Measurements from ENCODE around the gene DGLUCY. TPM values are rescaled to one million over a fixed set of nuclear protein-coding genes. Genes with fewer than 3 reads are reported as not detected.

The DGLUCY gene
- polyA plus RNA-seq, 1 donor, result 78.4 TPM

GRCh38 chr14:91231446-91231845 is 117.6 kb downstream of the DGLUCY start:
- peaks cover 18% of the 10 kb centered on the region for H3K36me3 ChIP-seq (ENCODE audit: control insufficient read depth, insufficient read depth, low read length)
- no peaks in the 10 kb centered on the region for H3K27me3 ChIP-seq (ENCODE audit: control insufficient read depth, insufficient read depth, low read length)
- H3K9me3 ChIP-seq (ENCODE audit: control insufficient read depth, low read depth, low read length), result peaks cover 14% of the 10 kb centered on the region
- H3K27ac ChIP-seq (ENCODE audit: low read length), result no peak overlapping the region
- no peak overlapping the region for H3K4me3 ChIP-seq (ENCODE audit: low read length)
- peaks cover 5% of the 10 kb centered on the region for H3K4me1 ChIP-seq (ENCODE audit: control insufficient read depth, insufficient read depth, low read length)
- no CpG with 5 or more reads among the region's 3 CpGs for WGBS (ENCODE audit: insufficient coverage, low lambda C conversion rate)
- no peak for DNase-seq

GRCh38 chr14:91232052-91232451 is 118.2 kb downstream of the DGLUCY start:
- H3K27ac ChIP-seq (ENCODE audit: low read length), result no peak overlapping the region
- no peak overlapping the region for H3K4me3 ChIP-seq (ENCODE audit: low read length)
- H3K9me3 ChIP-seq (ENCODE audit: control insufficient read depth, low read depth, low read length), result peaks cover 14% of the 10 kb centered on the region
- WGBS (ENCODE audit: insufficient coverage, low lambda C conversion rate), result 100% methylated on average over 1 of the region's 2 CpGs
- no peak for DNase-seq
- no peaks in the 10 kb centered on the region for H3K27me3 ChIP-seq (ENCODE audit: control insufficient read depth, insufficient read depth, low read length)
- H3K36me3 ChIP-seq (ENCODE audit: control insufficient read depth, insufficient read depth, low read length), result peaks cover 13% of the 10 kb centered on the region
- peaks cover 6% of the 10 kb centered on the region for H3K4me1 ChIP-seq (ENCODE audit: control insufficient read depth, insufficient read depth, low read length)

DNA sequence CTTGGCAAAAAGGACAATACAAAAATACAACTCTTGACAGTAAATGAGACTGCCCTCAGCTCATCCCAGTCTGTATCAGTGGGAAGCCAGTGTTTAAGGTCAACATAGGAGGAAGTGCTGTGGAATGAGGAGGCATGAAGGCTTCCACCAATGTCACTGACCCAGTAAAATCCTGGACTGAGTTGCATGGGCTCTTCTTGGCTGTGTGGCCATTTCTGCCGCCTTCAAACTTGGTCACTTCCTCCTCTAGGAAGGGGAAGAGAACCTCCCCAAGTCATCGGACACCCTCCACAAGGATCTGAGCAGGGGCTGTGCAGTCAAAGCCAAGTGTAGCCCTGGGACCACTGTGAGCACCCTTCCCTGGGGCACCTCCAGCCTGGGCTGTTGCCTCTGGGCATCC is 118.7 kb downstream of the DGLUCY start:
- peaks cover 14% of the 10 kb centered on the region for H3K9me3 ChIP-seq (ENCODE audit: control insufficient read depth, low read depth, low read length)
- H3K27me3 ChIP-seq (ENCODE audit: control insufficient read depth, insufficient read depth, low read length), result no peaks in the 10 kb centered on the region
- H3K36me3 ChIP-seq (ENCODE audit: control insufficient read depth, insufficient read depth, low read length), result peaks cover 8% of the 10 kb centered on the region
- H3K4me1 ChIP-seq (ENCODE audit: control insufficient read depth, insufficient read depth, low read length), result peaks cover 6% of the 10 kb centered on the region
- no peak overlapping the region for H3K27ac ChIP-seq (ENCODE audit: low read length)
- WGBS (ENCODE audit: insufficient coverage, low lambda C conversion rate), result no CpG with 5 or more reads among the region's 2 CpGs
- no peak overlapping the region for H3K4me3 ChIP-seq (ENCODE audit: low read length)
- no peak for DNase-seq

DNA sequence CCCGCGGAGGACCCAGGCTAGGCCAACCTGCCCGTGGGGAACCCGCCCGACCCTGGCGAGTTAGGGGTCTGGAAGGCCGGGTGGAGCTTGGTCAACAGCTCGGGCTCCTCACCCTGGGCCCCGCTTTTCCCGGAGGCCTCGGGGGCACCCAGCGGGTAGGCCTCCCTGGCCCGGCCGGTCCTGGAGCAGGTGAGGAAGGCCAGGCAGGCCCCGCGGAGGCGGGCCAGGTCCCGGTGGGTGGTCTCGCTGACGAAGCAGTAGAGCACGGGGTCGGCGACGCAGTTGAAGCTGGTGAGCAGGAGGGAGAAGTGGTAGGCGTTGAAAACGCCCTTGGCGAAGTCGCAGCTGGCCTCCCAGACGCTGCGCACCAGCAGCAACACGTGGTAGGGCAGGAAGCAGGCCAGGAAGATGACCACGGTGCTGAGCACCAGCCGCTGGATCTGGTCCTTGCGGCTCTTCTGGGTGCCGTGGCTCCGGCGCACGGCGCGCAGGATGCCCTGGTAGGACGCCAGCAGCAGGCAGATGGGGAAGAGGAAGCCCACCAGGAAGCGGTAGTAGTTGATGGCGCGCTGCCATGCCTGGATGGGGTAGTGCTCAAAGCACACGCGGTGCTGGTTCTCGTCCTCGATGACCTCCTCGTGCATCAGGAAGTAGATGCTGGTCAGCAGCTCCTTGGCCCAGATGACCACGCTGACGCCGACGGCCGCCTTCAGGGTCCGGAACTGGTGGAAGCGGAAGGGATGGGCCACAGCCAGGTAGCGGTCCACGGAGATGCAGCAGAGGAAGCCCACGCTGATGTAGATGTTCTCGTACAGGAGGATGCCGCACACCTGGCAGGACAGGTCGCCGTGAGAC is 120.3 kb downstream of the DGLUCY start:
- Histone ChIP-seq H3K4me3 (ENCODE audit: low read length) (no peak overlapping the region), H3K36me3 (ENCODE audit: control insufficient read depth, insufficient read depth, low read length) (peaks cover 8% of the 10 kb centered on the region), H3K4me1 (ENCODE audit: control insufficient read depth, insufficient read depth, low read length) (peaks cover 6% of the 10 kb centered on the region), H3K27me3 (ENCODE audit: control insufficient read depth, insufficient read depth, low read length) (no peaks in the 10 kb centered on the region), H3K27ac (ENCODE audit: low read length) (no peak overlapping the region), H3K9me3 (ENCODE audit: control insufficient read depth, low read depth, low read length) (peaks cover 14% of the 10 kb centered on the region)
- DNase-seq, result no peak
- WGBS (ENCODE audit: insufficient coverage, low lambda C conversion rate), result no CpG with 5 or more reads among the region's 63 CpGs

DNA sequence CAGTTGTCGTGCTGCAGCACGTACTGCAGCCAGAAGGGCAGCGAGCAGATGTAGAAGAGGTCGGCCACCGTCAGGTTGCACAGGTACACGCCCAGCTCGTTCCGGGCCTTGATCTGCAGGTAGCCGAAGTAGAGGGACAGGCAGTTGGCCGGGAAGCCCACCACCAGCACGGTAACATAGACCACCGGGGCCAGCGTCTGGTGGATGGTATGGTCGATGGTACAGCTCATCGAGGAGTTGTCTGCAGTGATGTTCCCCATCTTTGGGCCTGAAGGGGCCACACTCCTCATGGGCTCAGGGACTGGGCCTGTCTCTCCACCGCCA is 120.9 kb downstream of the DGLUCY start:
- H3K27ac ChIP-seq (ENCODE audit: low read length), result no peak overlapping the region
- no peak overlapping the region for H3K4me3 ChIP-seq (ENCODE audit: low read length)
- no CpG with 5 or more reads among the region's 16 CpGs for WGBS (ENCODE audit: insufficient coverage, low lambda C conversion rate)
- peaks cover 8% of the 10 kb centered on the region for H3K36me3 ChIP-seq (ENCODE audit: control insufficient read depth, insufficient read depth, low read length)
- peaks cover 6% of the 10 kb centered on the region for H3K4me1 ChIP-seq (ENCODE audit: control insufficient read depth, insufficient read depth, low read length)
- DNase-seq, result no peak
- H3K27me3 ChIP-seq (ENCODE audit: control insufficient read depth, insufficient read depth, low read length), result no peaks in the 10 kb centered on the region
- peaks cover 14% of the 10 kb centered on the region for H3K9me3 ChIP-seq (ENCODE audit: control insufficient read depth, low read depth, low read length)

- no peak overlapping the region for H3K4me3 ChIP-seq (ENCODE audit: low read length)
- 100% methylated on average over 1 of the region's 7 CpGs for WGBS (ENCODE audit: insufficient coverage, low lambda C conversion rate)
- DNase-seq, result peak; percentile 48 to 71
- H3K27me3 ChIP-seq (ENCODE audit: control insufficient read depth, insufficient read depth, low read length), result no peaks in the 10 kb centered on the region
- peaks cover 14% of the 10 kb centered on the region for H3K9me3 ChIP-seq (ENCODE audit: control insufficient read depth, low read depth, low read length)
- peaks cover 6% of the 10 kb centered on the region for H3K4me1 ChIP-seq (ENCODE audit: control insufficient read depth, insufficient read depth, low read length)
- H3K36me3 ChIP-seq (ENCODE audit: control insufficient read depth, insufficient read depth, low read length), result peaks cover 7% of the 10 kb centered on the region
- peak overlapping the region; percentile 48 for H3K27ac ChIP-seq (ENCODE audit: low read length)
Measured at GRCh38 chr14:91235841-91236240, 122.0 kb downstream of the DGLUCY start.

DNA sequence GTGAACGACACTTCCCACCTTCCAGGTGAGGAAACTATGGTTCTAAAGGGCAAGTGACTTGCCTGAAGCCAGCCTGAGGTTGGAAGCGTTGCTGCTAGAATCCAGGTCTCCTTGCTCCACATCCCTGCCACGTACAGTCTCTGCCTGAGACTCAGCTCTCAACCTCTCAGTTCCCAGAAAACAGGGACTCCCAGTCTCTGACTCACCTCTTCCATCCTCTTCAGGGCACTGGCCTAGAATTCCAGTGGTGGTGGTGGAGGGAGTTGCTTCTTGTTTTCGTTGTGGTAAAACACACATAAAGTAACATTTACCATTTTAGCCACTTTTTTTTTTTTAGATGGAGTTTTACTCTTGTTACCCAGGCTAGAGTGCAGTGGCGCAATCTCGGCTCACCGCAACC is 123.3 kb downstream of the DGLUCY start:
- Histone ChIP-seq H3K36me3 (ENCODE audit: control insufficient read depth, insufficient read depth, low read length) (no peaks in the 10 kb centered on the region), H3K4me3 (ENCODE audit: low read length) (no peak overlapping the region), H3K4me1 (ENCODE audit: control insufficient read depth, insufficient read depth, low read length) (peaks cover 6% of the 10 kb centered on the region), H3K27me3 (ENCODE audit: control insufficient read depth, insufficient read depth, low read length) (no peaks in the 10 kb centered on the region), H3K27ac (ENCODE audit: low read length) (no peak overlapping the region), H3K9me3 (ENCODE audit: control insufficient read depth, low read depth, low read length) (peaks cover 14% of the 10 kb centered on the region)
- WGBS (ENCODE audit: insufficient coverage, low lambda C conversion rate), result 100% methylated on average over 1 of the region's 7 CpGs
- DNase-seq, result no peak

- no peaks in the 10 kb centered on the region for H3K36me3 ChIP-seq (ENCODE audit: control insufficient read depth, insufficient read depth, low read length)
- peaks cover 6% of the 10 kb centered on the region for H3K4me1 ChIP-seq (ENCODE audit: control insufficient read depth, insufficient read depth, low read length)
- DNase-seq, result no peak
- no peak overlapping the region for H3K27ac ChIP-seq (ENCODE audit: low read length)
- H3K4me3 ChIP-seq (ENCODE audit: low read length), result no peak overlapping the region
- WGBS (ENCODE audit: insufficient coverage, low lambda C conversion rate), result no CpG with 5 or more reads among the region's 4 CpGs
- H3K27me3 ChIP-seq (ENCODE audit: control insufficient read depth, insufficient read depth, low read length), result no peaks in the 10 kb centered on the region
- H3K9me3 ChIP-seq (ENCODE audit: control insufficient read depth, low read depth, low read length), result peaks cover 14% of the 10 kb centered on the region
Measured at GRCh38 chr14:91238085-91238484, 124.2 kb downstream of the DGLUCY start.

DNA sequence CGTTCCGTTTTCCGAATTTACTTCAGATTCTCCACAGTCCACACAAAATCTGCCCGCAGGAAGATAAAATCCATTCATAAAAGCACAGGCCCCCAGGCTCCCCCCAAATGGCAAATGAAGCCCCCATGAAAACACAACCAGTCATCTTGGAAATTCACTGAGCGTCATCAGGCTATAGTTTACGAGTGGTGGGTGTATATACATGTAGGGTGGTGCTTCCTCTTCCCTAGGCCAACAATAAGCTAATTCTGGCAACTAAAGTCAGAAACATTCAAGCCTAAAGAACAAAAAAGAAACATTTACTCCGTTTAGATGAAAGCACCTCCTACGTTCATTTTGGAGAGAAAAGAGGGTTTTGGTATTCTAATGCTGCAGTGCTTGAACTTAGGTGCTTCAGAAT is 124.8 kb downstream of the DGLUCY start:
- Histone ChIP-seq H3K4me1 (ENCODE audit: control insufficient read depth, insufficient read depth, low read length) (peaks cover 6% of the 10 kb centered on the region), H3K4me3 (ENCODE audit: low read length) (no peak overlapping the region), H3K27me3 (ENCODE audit: control insufficient read depth, insufficient read depth, low read length) (no peaks in the 10 kb centered on the region), H3K36me3 (ENCODE audit: control insufficient read depth, insufficient read depth, low read length) (no peaks in the 10 kb centered on the region), H3K27ac (ENCODE audit: low read length) (no peak overlapping the region), H3K9me3 (ENCODE audit: control insufficient read depth, low read depth, low read length) (peaks cover 10% of the 10 kb centered on the region)
- no peak for DNase-seq
- 100% methylated on average over 4 of the region's 8 CpGs for WGBS (ENCODE audit: insufficient coverage, low lambda C conversion rate)

DNA sequence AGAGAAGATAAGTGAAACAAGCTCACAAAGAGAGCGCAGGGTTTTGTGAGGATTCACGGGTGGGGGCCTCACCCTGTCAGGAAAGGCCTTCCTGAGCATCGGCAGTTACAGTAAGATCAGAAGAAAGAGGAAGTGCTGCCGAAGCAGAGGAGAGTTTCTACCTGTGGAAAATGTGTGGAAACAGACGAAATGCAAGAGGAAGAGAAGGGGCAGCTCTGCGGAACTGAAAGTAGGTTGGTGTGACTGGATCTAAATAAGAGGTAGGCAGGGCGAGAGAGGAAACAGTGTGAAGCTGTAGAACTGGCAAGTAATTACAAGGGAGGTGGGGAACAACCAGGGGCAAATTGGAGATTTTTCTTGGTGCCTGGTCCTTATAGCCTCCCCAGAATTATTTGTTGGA is 128.0 kb downstream of the DGLUCY start:
- WGBS (ENCODE audit: insufficient coverage, low lambda C conversion rate), result 63% methylated on average over 2 of the region's 7 CpGs
- Histone ChIP-seq H3K4me3 (ENCODE audit: low read length) (no peak overlapping the region), H3K27ac (ENCODE audit: low read length) (no peak overlapping the region)

DNA sequence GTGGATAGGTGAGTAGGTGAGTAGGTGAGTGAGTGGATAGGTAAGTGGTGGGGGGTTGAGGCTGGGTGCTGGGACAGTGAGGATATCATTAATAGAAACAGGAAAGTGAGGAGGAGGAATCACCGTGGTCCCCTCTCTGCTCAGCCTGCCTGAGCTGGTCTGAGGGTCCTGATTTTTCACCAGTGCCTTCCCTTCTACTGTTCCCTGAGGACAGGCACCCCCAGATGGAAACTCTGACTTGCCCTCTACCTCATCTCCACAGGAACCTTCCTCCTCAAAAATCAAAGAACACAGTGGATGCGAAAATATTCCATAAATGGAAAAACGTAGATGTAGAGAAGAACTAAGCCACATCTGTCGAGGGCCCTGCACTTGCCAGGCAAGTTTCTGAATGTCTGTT is 128.8 kb downstream of the DGLUCY start:
- H3K36me3 ChIP-seq (ENCODE audit: control insufficient read depth, insufficient read depth, low read length), result no peaks in the 10 kb centered on the region
- no peaks in the 10 kb centered on the region for H3K9me3 ChIP-seq (ENCODE audit: control insufficient read depth, low read depth, low read length)
- H3K4me1 ChIP-seq (ENCODE audit: control insufficient read depth, insufficient read depth, low read length), result no peaks in the 10 kb centered on the region
- no peak overlapping the region for H3K27ac ChIP-seq (ENCODE audit: low read length)
- peaks cover 5% of the 10 kb centered on the region for H3K27me3 ChIP-seq (ENCODE audit: control insufficient read depth, insufficient read depth, low read length)
- no peak overlapping the region for H3K4me3 ChIP-seq (ENCODE audit: low read length)
- no CpG with 5 or more reads among the region's 4 CpGs for WGBS (ENCODE audit: insufficient coverage, low lambda C conversion rate)
- DNase-seq, result no peak

More for the DNA sequence above, 128.0 kb downstream of the DGLUCY start:
- Histone ChIP-seq H3K4me1 (ENCODE audit: control insufficient read depth, insufficient read depth, low read length) (no peaks in the 10 kb centered on the region), H3K9me3 (ENCODE audit: control insufficient read depth, low read depth, low read length) (no peaks in the 10 kb centered on the region), H3K36me3 (ENCODE audit: control insufficient read depth, insufficient read depth, low read length) (no peaks in the 10 kb centered on the region), H3K27me3 (ENCODE audit: control insufficient read depth, insufficient read depth, low read length) (peaks cover 5% of the 10 kb centered on the region)
- no peak for DNase-seq
